ENCODE results near the gene HTRA1. TPM values are rescaled to one million over a fixed set of nuclear protein-coding genes. Genes with fewer than 3 reads are reported as not detected.

The HTRA1 gene
- total RNA-seq, 1 donor from 2014 or later = 17.0 TPM

DNA sequence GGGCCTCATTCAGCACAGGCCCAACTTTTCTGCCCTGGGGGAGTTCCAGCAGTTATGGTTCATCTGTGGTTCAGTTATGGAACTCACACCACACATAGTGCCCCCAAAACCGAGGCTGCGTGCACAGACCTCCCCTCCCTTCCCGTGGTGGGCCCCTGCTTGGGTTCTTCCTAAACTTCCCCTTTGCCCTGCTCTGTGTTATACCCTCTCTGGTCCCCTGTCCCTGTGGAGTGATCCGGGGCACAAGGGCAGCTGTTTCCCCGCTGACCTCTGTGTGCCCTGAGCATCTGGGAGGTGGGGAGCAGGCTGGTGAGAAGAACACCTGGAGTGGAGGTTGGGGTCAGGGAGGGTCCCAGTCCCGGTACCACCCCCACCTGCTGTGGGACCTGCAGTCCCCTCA, 39.4 kb downstream of the HTRA1 start:
- no peaks in the 10 kb centered on the region for H3K9me3 ChIP-seq (ENCODE audit: low read depth)
- no peaks in the 10 kb centered on the region for H3K79me2 ChIP-seq (ENCODE audit: low read depth)
- H3K27ac ChIP-seq = no peak overlapping the region
- H3K4me1 ChIP-seq = no peaks in the 10 kb centered on the region
- H3K36me3 ChIP-seq = no peaks in the 10 kb centered on the region
- Mint-ChIP-seq H3K4me3 (no peak overlapping the region), H3K36me3 (no peaks in the 10 kb centered on the region), H3K27me3 (ENCODE audit: insufficient read depth, low read depth) (peaks cover 4% of the 10 kb centered on the region), H3K27ac (no peak overlapping the region), H3K9me3 (no peaks in the 10 kb centered on the region), H3K4me1 (peaks cover 2% of the 10 kb centered on the region)
- DNase-seq (ENCODE audit: low spot score) = no peak
- H3K4me2 ChIP-seq = no peak overlapping the region
- TF ChIP-seq EZH2 (IDR thresholded peaks at IDR 0.05) (no peak), EZH2phosphoT487 (IDR thresholded peaks at IDR 0.05) (no peak)
- TF ChIP-seq, protein P1, sequence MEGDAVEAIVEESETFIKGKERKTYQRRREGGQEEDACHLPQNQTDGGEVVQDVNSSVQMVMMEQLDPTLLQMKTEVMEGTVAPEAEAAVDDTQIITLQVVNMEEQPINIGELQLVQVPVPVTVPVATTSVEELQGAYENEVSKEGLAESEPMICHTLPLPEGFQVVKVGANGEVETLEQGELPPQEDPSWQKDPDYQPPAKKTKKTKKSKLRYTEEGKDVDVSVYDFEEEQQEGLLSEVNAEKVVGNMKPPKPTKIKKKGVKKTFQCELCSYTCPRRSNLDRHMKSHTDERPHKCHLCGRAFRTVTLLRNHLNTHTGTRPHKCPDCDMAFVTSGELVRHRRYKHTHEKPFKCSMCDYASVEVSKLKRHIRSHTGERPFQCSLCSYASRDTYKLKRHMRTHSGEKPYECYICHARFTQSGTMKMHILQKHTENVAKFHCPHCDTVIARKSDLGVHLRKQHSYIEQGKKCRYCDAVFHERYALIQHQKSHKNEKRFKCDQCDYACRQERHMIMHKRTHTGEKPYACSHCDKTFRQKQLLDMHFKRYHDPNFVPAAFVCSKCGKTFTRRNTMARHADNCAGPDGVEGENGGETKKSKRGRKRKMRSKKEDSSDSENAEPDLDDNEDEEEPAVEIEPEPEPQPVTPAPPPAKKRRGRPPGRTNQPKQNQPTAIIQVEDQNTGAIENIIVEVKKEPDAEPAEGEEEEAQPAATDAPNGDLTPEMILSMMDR (IDR thresholded peaks at IDR 0.05) = no peak
- no peak overlapping the region for H3K4me3 ChIP-seq
- H3F3A ChIP-seq (ENCODE audit: low read depth) = no peaks in the 10 kb centered on the region
- H2AFZ ChIP-seq (replicated peaks) = no peak overlapping the region
- H3K27me3 ChIP-seq = no peaks in the 10 kb centered on the region
- no peaks in the 10 kb centered on the region for H4K20me1 ChIP-seq (ENCODE audit: low read depth)
- H3K9ac ChIP-seq = no peak overlapping the region

DNA sequence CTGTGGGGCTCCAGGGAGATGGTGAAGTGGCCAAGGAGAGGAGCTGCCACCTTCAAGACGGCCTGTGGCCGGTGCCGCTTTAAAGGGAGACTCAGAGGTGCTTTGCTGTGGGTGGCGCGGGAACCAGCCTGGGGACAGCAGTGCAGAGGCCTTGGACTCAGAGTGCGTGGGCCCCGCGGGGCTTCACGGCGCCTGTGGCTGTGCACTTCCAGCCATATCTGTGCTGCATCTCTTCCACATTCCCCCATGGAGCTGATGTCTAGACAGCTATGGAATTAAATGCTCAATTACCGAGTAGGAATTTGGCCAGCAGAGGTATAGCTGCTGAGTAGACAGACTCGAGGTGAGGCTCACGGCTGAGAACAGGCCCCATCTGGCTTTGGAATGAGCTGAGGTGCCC, 41.7 kb downstream of the HTRA1 start:
- Mint-ChIP-seq H3K36me3 (no peaks in the 10 kb centered on the region), H3K4me1 (peaks cover 3% of the 10 kb centered on the region), H3K4me3 (no peak overlapping the region), H3K27me3 (ENCODE audit: insufficient read depth, low read depth) (peaks cover 4% of the 10 kb centered on the region), H3K9me3 (no peaks in the 10 kb centered on the region), H3K27ac (no peak overlapping the region)
- Histone ChIP-seq H2AFZ (replicated peaks) (no peak overlapping the region), H3K4me1 (no peaks in the 10 kb centered on the region), H3K4me2 (no peak overlapping the region), H3K36me3 (no peaks in the 10 kb centered on the region), H3K9ac (no peak overlapping the region), H3K27ac (no peak overlapping the region), H3K27me3 (no peaks in the 10 kb centered on the region), H3K4me3 (no peak overlapping the region), H3K9me3 (ENCODE audit: low read depth) (no peaks in the 10 kb centered on the region), H3F3A (ENCODE audit: low read depth) (no peaks in the 10 kb centered on the region), H4K20me1 (ENCODE audit: low read depth) (no peaks in the 10 kb centered on the region), H3K79me2 (ENCODE audit: low read depth) (no peaks in the 10 kb centered on the region)
- no peak for DNase-seq (ENCODE audit: low spot score)
- TF ChIP-seq, protein P1 (IDR thresholded peaks at IDR 0.05) = no peak
- no peak for TF ChIP-seq EZH2phosphoT487 (IDR thresholded peaks at IDR 0.05)
- no peak for TF ChIP-seq EZH2 (IDR thresholded peaks at IDR 0.05)

DNA sequence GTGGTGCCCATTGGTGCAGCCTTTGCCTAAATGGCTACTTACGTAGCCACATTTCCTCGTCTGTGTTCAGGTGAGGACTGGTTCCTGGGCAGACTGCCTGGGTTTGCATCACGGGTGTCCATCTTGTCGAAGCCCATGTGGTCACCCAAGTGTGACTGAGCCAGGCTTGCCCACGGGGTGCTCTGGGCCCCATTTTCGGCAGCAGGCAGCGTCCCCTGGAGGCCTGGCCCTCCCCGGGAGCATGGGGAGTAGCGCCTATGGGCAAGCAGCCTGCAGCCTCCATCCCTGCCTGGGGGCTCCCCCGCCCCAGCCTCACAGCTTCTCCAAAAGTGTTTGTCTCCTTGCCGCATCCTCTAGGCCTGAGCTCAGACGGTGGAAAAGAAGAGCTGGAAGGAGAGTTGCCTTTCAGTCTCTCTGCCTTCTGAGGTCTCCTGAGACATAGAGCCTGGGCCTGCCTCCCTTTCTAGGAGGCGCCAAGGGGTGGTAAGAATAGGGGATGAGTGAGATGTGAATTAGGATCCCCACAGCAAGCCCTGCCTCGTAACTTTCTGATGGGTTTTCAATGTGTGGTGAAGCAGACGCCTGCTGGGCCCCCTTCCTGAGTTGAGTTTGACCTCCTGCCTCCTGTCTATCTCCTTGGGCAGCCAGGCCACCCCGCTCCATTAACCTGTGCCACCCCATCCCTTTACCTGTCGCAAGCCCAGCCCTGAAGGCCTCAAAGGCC, 42.7 kb downstream of the HTRA1 start:
- H3F3A ChIP-seq (ENCODE audit: low read depth) = no peaks in the 10 kb centered on the region
- H3K36me3 ChIP-seq = no peaks in the 10 kb centered on the region
- no peaks in the 10 kb centered on the region for H3K4me1 ChIP-seq
- H3K9me3 ChIP-seq (ENCODE audit: low read depth) = no peaks in the 10 kb centered on the region
- Mint-ChIP-seq H3K27ac (no peak overlapping the region), H3K4me3 (no peak overlapping the region), H3K4me1 (peaks cover 11% of the 10 kb centered on the region), H3K9me3 (no peaks in the 10 kb centered on the region), H3K27me3 (ENCODE audit: insufficient read depth, low read depth) (peaks cover 4% of the 10 kb centered on the region), H3K36me3 (no peaks in the 10 kb centered on the region)
- no peak overlapping the region for H3K9ac ChIP-seq
- TF ChIP-seq, protein P1 (IDR thresholded peaks at IDR 0.05) = no peak
- TF ChIP-seq EZH2 (IDR thresholded peaks at IDR 0.05) (no peak), EZH2phosphoT487 (IDR thresholded peaks at IDR 0.05) (no peak)
- no peak for DNase-seq (ENCODE audit: low spot score)
- H3K4me3 ChIP-seq = no peak overlapping the region
- H4K20me1 ChIP-seq (ENCODE audit: low read depth) = no peaks in the 10 kb centered on the region
- no peak overlapping the region for H2AFZ ChIP-seq (replicated peaks)
- H3K79me2 ChIP-seq (ENCODE audit: low read depth) = no peaks in the 10 kb centered on the region
- no peak overlapping the region for H3K4me2 ChIP-seq
- H3K27me3 ChIP-seq = no peaks in the 10 kb centered on the region
- no peak overlapping the region for H3K27ac ChIP-seq

All from neural progenitor cell (in vitro differentiated cells).